IMR-90 (cell line): Measurements from ENCODE around the gene THAP10. TPM values are rescaled to one million over a fixed set of nuclear protein-coding genes. Genes with fewer than 3 reads are reported as not detected.

ENCODE experiments used
- ATAC-seq: fragments of 200-7000 bp; cut with Tn5 transposase; 2 replicates; pipeline ENCODE4 v1.9.1; 2020; ENCODE audit warnings: low read depth, mild to moderate bottlenecking, moderate library complexity
- BruUV-seq: library from RNA; stranded (reverse); fragments of 400-500 nt; replicated peaks from 2 replicates; lab custom pipeline; 2021; lab: Mats Ljungman, UMichigan
- CTCF ChIA-PET: fragments of 300-600 bp; formaldehyde crosslinking; extraction: SDS; loops from one replicate; lab custom pipeline; 2021; ENCODE audit warnings: antibody characterized with exemption; lab: Yijun Ruan, JAX
- POLR2A ChIA-PET: fragments of 300-600 bp; sonication (Branson Sonifier 250); formaldehyde crosslinking; loops from one replicate; lab custom pipeline; 2022; ENCODE audit warnings: antibody characterized with exemption; ENCODE audit not compliant: unreplicated experiment; lab: Charles Lee
- DNase-seq: peaks from one replicate; pipeline ENCODE4 v3.0.0; 2013
- H2AFZ ChIP-seq: replicated peaks from 2 replicates; pipeline ENCODE3; 2013; ENCODE audit warnings: low read length, mild to moderate bottlenecking; ENCODE audit not compliant: poor library complexity
- H2AK5ac ChIP-seq: 2 replicates; pipeline ENCODE4 v1.6.1; 2013; ENCODE audit warnings: low read depth, low read length, inconsistent platforms
- H2AK9ac ChIP-seq: replicated peaks from 2 replicates; pipeline ENCODE3; 2013; ENCODE audit warnings: mild to moderate bottlenecking, low read depth, low read length, moderate library complexity; ENCODE audit not compliant: poor library complexity
- H2BK120ac ChIP-seq: 2 replicates; pipeline ENCODE4 v1.6.1; 2013; ENCODE audit warnings: low read depth, low read length, inconsistent platforms
- H2BK15ac ChIP-seq: 3 replicates; pipeline ENCODE4 v1.6.1; 2013; ENCODE audit warnings: low read depth, low read length, inconsistent platforms
- H2BK20ac ChIP-seq: 2 replicates; pipeline ENCODE4 v1.6.1; 2013; ENCODE audit warnings: low read depth, mild to moderate bottlenecking, inconsistent platforms, low read length, moderate library complexity
- H2BK5ac ChIP-seq: 2 replicates; pipeline ENCODE4 v1.6.1; 2013; ENCODE audit warnings: mild to moderate bottlenecking, low read depth, low read length, inconsistent platforms; ENCODE audit not compliant: poor library complexity, severe bottlenecking
- H3K14ac ChIP-seq: replicated peaks from 2 replicates; pipeline ENCODE4 v1.6.1; 2013; ENCODE audit warnings: low read depth, low read length, inconsistent platforms
- H3K18ac ChIP-seq: 2 replicates; pipeline ENCODE4 v1.6.1; 2013; ENCODE audit warnings: low read depth, low read length, control low read depth
- H3K23ac ChIP-seq: 2 replicates; pipeline ENCODE4 v1.6.1; 2013; ENCODE audit warnings: low read depth, low read length, inconsistent platforms
- H3K27ac ChIP-seq: 2 replicates; pipeline ENCODE4 v1.5.1; 2013; ENCODE audit warnings: mild to moderate bottlenecking, control low read depth, low read length; ENCODE audit not compliant: insufficient read depth
- H3K27me3 ChIP-seq: 2 replicates; pipeline ENCODE4 v1.6.1; 2013; ENCODE audit warnings: low read length; ENCODE audit not compliant: control insufficient read depth, insufficient read depth
- H3K36me3 ChIP-seq: 2 replicates; pipeline ENCODE4 v1.6.1; 2013; ENCODE audit warnings: low read length, mixed read lengths; ENCODE audit not compliant: control insufficient read depth, insufficient read depth
- H3K4ac ChIP-seq: 2 replicates; pipeline ENCODE4 v1.6.1; 2013; ENCODE audit warnings: low read depth, low read length, inconsistent platforms
- H3K4me1 ChIP-seq: 2 replicates; pipeline ENCODE4 v1.6.1; 2013; ENCODE audit warnings: low read length, mixed read lengths; ENCODE audit not compliant: control insufficient read depth, insufficient read depth
- H3K4me2 ChIP-seq: 2 replicates; pipeline ENCODE4 v1.6.1; 2013; ENCODE audit warnings: low read depth, mild to moderate bottlenecking, control low read depth, low read length, moderate library complexity
- H3K4me3 ChIP-seq: 2 replicates; pipeline ENCODE4 v1.5.1; 2013; ENCODE audit warnings: low read depth, mild to moderate bottlenecking, control low read depth, low read length, moderate library complexity; ENCODE audit not compliant: insufficient read depth
- H3K56ac ChIP-seq: 2 replicates; pipeline ENCODE4 v1.6.1; 2013; ENCODE audit warnings: low read length, inconsistent platforms; ENCODE audit not compliant: insufficient read depth; ENCODE audit errors: extremely low read depth
- H3K79me1 ChIP-seq, 2 experiments: 2 replicates each; pipeline ENCODE4 v1.6.1; 2013; ENCODE audit warnings: low read length in 2 of 2, inconsistent platforms in 1 of 2, low read depth in 1 of 2
- H3K9ac ChIP-seq: 2 replicates; pipeline ENCODE4 v1.6.1; 2013; ENCODE audit warnings: low read depth, low read length, control low read depth
- H3K9me1 ChIP-seq: 2 replicates; pipeline ENCODE4 v1.6.1; 2013; ENCODE audit warnings: low read length, inconsistent platforms; ENCODE audit not compliant: insufficient read depth
- H3K9me3 ChIP-seq: 2 replicates; pipeline ENCODE4 v1.6.1; 2013; ENCODE audit warnings: low read length; ENCODE audit not compliant: control insufficient read depth, insufficient read depth
- H4K20me1 ChIP-seq: 2 replicates; pipeline ENCODE4 v1.6.1; 2013; ENCODE audit warnings: low read length, inconsistent platforms; ENCODE audit not compliant: insufficient read depth
- H4K5ac ChIP-seq: 2 replicates; pipeline ENCODE4 v1.6.1; 2013; ENCODE audit warnings: mild to moderate bottlenecking, low read depth, low read length, control low read depth
- H4K8ac ChIP-seq, 2 experiments: 2 replicates each; pipeline ENCODE4 v1.6.1; 2013; ENCODE audit warnings: low read depth in 2 of 2, low read length in 2 of 2, control low read depth in 1 of 2, inconsistent platforms in 1 of 2
- H4K91ac ChIP-seq: 2 replicates; pipeline ENCODE4 v1.6.1; 2013; ENCODE audit warnings: low read depth, low read length, inconsistent platforms; ENCODE audit not compliant: insufficient read depth
- CEBPB ChIP-seq: IDR thresholded peaks from 2 replicates; pipeline ENCODE4 v1.6.1; 2012; ENCODE audit warnings: low read depth, low read length, improper control_type of control experiment
- WGBS, 2 experiments: methylation state at CpG; one replicate each; pipeline versions ENCODE4 v1.1.5 to v1.1.7; 2013; ENCODE audit warnings: missing lambda C conversion rate in 2 of 2; ENCODE audit not compliant: insufficient read length in 1 of 2; ENCODE audit errors: extremely low coverage in 2 of 2; 5-methylcytosine and 5-hydroxymethylcytosine counted together
- dilution Hi-C: fragments of 300-500 bp; cut with HindIII; formaldehyde crosslinking; loops from one replicate; pipeline ENCODE4 v1.14.3; 2018; ENCODE audit warnings: low sequenced_read_pairs; ENCODE audit not compliant: unreplicated experiment
- in situ Hi-C: fragments of 300-500 bp; cut with MboI; formaldehyde crosslinking; loops from 3 replicates; pipeline ENCODE4 v1.14.3; 2019; ENCODE audit warnings: low sequenced_read_pairs, inconsistent platforms, mixed read lengths
- intact Hi-C: fragments of 100-400 bp; cut with micrococcal nuclease; formaldehyde crosslinking; loops from 2 replicates; pipeline ENCODE4 v1.10.0; 2022
- polyA plus RNA-seq, 3 experiments: library from polyadenylated mRNA; depleted of rRNA; stranded (reverse); fragments of >200 nt; gene quantifications; 2 replicates each; pipeline ENCODE4 v1.2.3, GENCODE V29; 2012; ENCODE audit warnings: low replicate concordance in 1 of 3
- total RNA-seq: library from RNA; depleted of rRNA; stranded (reverse); fragments of >200 nt; gene quantifications from 2 replicates; pipeline ENCODE4 v1.2.3, GENCODE V29; 2012
- TF ChIP-seq, protein P1 (sequence below): conservative IDR thresholded peaks from 2 replicates; pipeline ENCODE4 v1.5.1; 2012; ENCODE audit warnings: mild to moderate bottlenecking, low read depth, low read length, improper control_type of control experiment

The THAP10 gene
- total and polyA plus RNA-seq, 2 of the 4 experiments (the other 2 are of a cell fraction): 2.3 to 2.8 TPM

DNA sequence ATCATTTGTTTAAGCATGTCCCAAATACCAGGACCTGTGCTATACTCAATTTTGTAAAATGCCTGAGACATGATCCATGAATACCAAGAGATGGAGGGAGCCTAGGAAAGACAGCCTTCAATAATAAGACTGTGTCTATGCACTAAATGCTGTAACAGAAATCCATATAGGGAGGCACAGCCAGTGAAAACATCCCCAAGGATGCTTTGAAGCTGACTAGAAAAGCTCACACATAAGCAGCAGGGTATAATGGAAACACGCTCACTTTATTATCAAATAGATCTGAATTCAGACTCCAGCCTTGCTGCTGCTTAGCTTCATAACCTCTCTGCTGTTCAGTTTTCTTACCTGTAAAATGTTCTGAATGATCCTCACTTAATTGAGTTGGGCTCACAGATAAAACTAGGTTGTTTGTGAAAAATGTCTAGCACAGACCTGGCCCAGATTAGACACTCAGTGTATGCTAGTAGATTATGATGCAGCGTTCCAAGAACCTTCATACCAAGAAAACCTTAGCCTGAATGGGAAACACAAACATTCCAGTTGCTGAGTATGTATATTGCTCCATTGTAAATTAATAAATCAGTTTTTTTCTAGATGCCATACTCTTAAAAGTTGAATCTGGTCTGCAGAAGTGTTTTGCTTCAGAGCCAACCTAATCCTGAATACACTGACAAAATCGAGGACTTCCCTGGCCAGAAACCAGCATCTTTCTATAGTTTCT lies 34.5 kb downstream of the THAP10 start:
- in situ Hi-C loops (no loop called here), intact Hi-C loops (loop anchor here (2.0 kb wide), 1 partner anchor 33 kb away; no protein-coding TSS in a partner anchor), dilution Hi-C loops (no loop called here)
- Histone ChIP-seq H2AK9ac (no peak overlapping the region), H3K4me2 (peak overlapping the region; percentile 15; the same call in 1 of the 2 replicates), H3K4me1 (peaks cover 15% of the 10 kb centered on the region), H2BK15ac (peak overlapping the region; percentile 75; the same call in 1 of the 3 replicates), H2AFZ (no peak overlapping the region), H3K56ac (peak overlapping the region; percentile 16; the same call in 1 of the 2 replicates), H4K20me1 (peaks cover 8% of the 10 kb centered on the region), H3K4ac (peak overlapping the region; percentile 71), H2BK120ac (peak overlapping the region; percentile 75), H2AK5ac (peak overlapping the region; percentile 57; the same call in 1 of the 2 replicates), H3K18ac (peak overlapping the region; percentile 50), H3K23ac (peak overlapping the region; percentile 80), H3K9me1 (peaks cover 4% of the 10 kb centered on the region), H4K5ac (no peak overlapping the region; the same call in 1 of the 2 replicates), H3K27me3 (no peaks in the 10 kb centered on the region), H3K36me3 (no peaks in the 10 kb centered on the region), H3K9me3 (no peaks in the 10 kb centered on the region), H3K79me1 (peaks cover 3 to 27% of the 10 kb centered on the region in 2 experiments; a peak in 3 of 4 replicates), H3K4me3 (no peak overlapping the region), H4K91ac (peak overlapping the region; percentile 59; the same call in 1 of the 2 replicates), H2BK5ac (peak overlapping the region; percentile 66), H4K8ac (peak overlapping the region in 1 of 2 experiments; percentile 69; a peak in 2 of 4 replicates), H2BK20ac (peak overlapping the region; percentile 81), H3K14ac (peak overlapping the region; percentile 65; the same call in 1 of the 2 replicates), H3K9ac (no peak overlapping the region), H3K27ac (peak overlapping the region; percentile 74; the same call in 1 of the 2 replicates)
- BruUV-seq: no TSS peak
- CTCF ChIA-PET: interaction anchor here (0.7 to 2.1 kb wide), 4 partner anchors 10 to 583 kb away, joined by 3 to 12 read pairs (median 4); no protein-coding TSS in a partner anchor
- DNase-seq (peak; percentile 58), ATAC-seq (no peak)
- WGBS, 2 experiments: no CpG with 5 or more reads among the region's 3 CpGs
- POLR2A ChIA-PET: no interaction called here
- TF ChIP-seq, protein P1, sequence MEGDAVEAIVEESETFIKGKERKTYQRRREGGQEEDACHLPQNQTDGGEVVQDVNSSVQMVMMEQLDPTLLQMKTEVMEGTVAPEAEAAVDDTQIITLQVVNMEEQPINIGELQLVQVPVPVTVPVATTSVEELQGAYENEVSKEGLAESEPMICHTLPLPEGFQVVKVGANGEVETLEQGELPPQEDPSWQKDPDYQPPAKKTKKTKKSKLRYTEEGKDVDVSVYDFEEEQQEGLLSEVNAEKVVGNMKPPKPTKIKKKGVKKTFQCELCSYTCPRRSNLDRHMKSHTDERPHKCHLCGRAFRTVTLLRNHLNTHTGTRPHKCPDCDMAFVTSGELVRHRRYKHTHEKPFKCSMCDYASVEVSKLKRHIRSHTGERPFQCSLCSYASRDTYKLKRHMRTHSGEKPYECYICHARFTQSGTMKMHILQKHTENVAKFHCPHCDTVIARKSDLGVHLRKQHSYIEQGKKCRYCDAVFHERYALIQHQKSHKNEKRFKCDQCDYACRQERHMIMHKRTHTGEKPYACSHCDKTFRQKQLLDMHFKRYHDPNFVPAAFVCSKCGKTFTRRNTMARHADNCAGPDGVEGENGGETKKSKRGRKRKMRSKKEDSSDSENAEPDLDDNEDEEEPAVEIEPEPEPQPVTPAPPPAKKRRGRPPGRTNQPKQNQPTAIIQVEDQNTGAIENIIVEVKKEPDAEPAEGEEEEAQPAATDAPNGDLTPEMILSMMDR: no peak
- TF ChIP-seq CEBPB: 0 out of 2 replicates have a peak, but pooled peaks have one; percentile 11
